Panc1 (cell line): ENCODE data around the gene RABEP1. TPM values are rescaled to one million over a fixed set of nuclear protein-coding genes. Genes with fewer than 3 reads are reported as not detected.

ENCODE experiments used
- ATAC-seq: fragments of 200-7000 bp; cut with Tn5 transposase; 2 replicates; pipeline ENCODE4 v1.9.1; 2020; ENCODE audit warnings: mild to moderate bottlenecking, moderate library complexity
- BruUV-seq: library from RNA; stranded (reverse); fragments of 400-500 nt; replicated peaks from 2 replicates; lab custom pipeline; 2021; lab: Mats Ljungman, UMichigan
- CTCF ChIA-PET: fragments of 300-600 bp; sonication (Branson Sonifier 250); formaldehyde crosslinking; loops from one replicate; lab custom pipeline; 2022; ENCODE audit warnings: antibody characterized with exemption; lab: Charles Lee
- POLR2A ChIA-PET: fragments of 300-600 bp; sonication (Branson Sonifier 250); formaldehyde crosslinking; loops from one replicate; lab custom pipeline; 2022; ENCODE audit warnings: antibody characterized with exemption; lab: Charles Lee
- DNase-seq: peaks from one replicate; pipeline ENCODE4 v3.0.0-alpha.2; 2010; ENCODE audit warnings: low read depth, low spot score
- H3K27ac ChIP-seq: 2 replicates; pipeline ENCODE4 v1.5.1; 2011; ENCODE audit warnings: mild to moderate bottlenecking, low read length, inconsistent platforms
- H3K27me3 ChIP-seq: fragments of 200-500 bp; sonication (Bioruptor generic); 2 replicates; pipeline ENCODE4 v1.6.0; 2014; ENCODE audit warnings: low read length, inconsistent platforms; ENCODE audit not compliant: control insufficient read depth, insufficient read depth
- H3K36me3 ChIP-seq: fragments of 200-500 bp; sonication (Bioruptor generic); 2 replicates; pipeline ENCODE4 v1.5.1; 2014; ENCODE audit warnings: inconsistent platforms, mild to moderate bottlenecking, low read length, moderate library complexity; ENCODE audit not compliant: control insufficient read depth, insufficient read depth
- H3K4me1 ChIP-seq: 2 replicates; pipeline ENCODE4 v1.5.1; 2011; ENCODE audit warnings: inconsistent platforms, mild to moderate bottlenecking, low read length, moderate library complexity; ENCODE audit not compliant: control insufficient read depth, insufficient read depth
- H3K4me3 ChIP-seq, 2 experiments: 2 replicates each; pipeline ENCODE4 v1.5.1; 2011 to 2012; ENCODE audit warnings: low read depth in 2 of 2, low read length in 2 of 2, mild to moderate bottlenecking in 2 of 2, inconsistent platforms in 1 of 2, moderate library complexity in 1 of 2
- H3K9me3 ChIP-seq: fragments of 200-500 bp; sonication (Bioruptor generic); 2 replicates; pipeline ENCODE4 v1.5.1; 2014; ENCODE audit warnings: low read depth, mild to moderate bottlenecking, inconsistent platforms, low read length, moderate library complexity; ENCODE audit not compliant: control insufficient read depth, insufficient read depth
- POLR2AphosphoS5 ChIP-seq: IDR thresholded peaks from 2 replicates; pipeline ENCODE4 v1.6.1; 2012; ENCODE audit warnings: mild to moderate bottlenecking, low read depth, low read length, moderate library complexity
- SIN3A ChIP-seq: IDR thresholded peaks from 2 replicates; pipeline ENCODE4 v1.6.1; 2012; ENCODE audit warnings: low read depth, mild to moderate bottlenecking, low read length, moderate library complexity, borderline replicate concordance; ENCODE audit not compliant: insufficient read depth
- TCF7L2 ChIP-seq: IDR thresholded peaks from 2 replicates; pipeline ENCODE4 v1.6.1; 2011; ENCODE audit warnings: mild to moderate bottlenecking, low read depth, low read length, inconsistent platforms
- in situ Hi-C: cut with HindIII; loops from 2 replicates; pipeline ENCODE4 v1.10.0; 2016; ENCODE audit warnings: low sequenced_read_pairs, low pct_unique_long_range_greater_than_20kb
- intact Hi-C: fragments of 100-400 bp; cut with micrococcal nuclease; formaldehyde crosslinking; loops from one replicate; pipeline ENCODE4 v1.10.0; 2022; ENCODE audit not compliant: unreplicated experiment
- total RNA-seq: library from RNA; stranded (reverse); gene quantifications from one replicate; pipeline ENCODE4 v1.2.1, GENCODE V29; 2021; ENCODE audit not compliant: unreplicated experiment
- TF ChIP-seq, protein P1 (sequence below): fragments of 450-650 bp; IDR thresholded peaks from 2 replicates; pipeline ENCODE4 v1.5.1; 2017; ENCODE audit warnings: mild to moderate bottlenecking
- TF ChIP-seq, protein P2 (sequence below), 2 experiments: IDR thresholded peaks; 2 replicates each; pipeline ENCODE4 v1.6.1; 2011 to 2012; ENCODE audit warnings: low read depth in 2 of 2, control low read depth in 1 of 2, low read length in 1 of 2, mild to moderate bottlenecking in 1 of 2, moderate library complexity in 1 of 2; ENCODE audit not compliant: insufficient read depth in 1 of 2

RABEP1 gene
- total RNA-seq, 1 experiment from 2014 or later: 28.2 TPM

DNA sequence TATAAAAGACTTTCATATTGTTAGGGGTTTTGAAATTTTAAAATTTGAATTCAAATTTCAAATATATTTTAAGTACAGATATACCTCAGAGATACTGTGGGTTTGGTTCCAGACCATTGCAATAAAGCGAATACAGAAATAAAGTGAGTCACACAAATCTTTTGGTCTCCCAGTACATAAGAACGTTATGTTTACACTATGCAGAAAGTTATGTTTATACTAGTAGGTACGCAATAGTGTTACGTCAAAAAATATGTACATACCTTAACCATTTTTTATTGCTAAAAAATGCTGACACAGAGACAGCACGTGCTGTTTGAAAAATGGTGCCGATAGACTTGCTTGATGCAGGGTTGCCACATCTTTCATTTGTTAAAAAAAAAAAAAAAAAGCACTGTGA is 117.7 kb downstream of the RABEP1 start:
- intact Hi-C loops (no loop called here), in situ Hi-C loops (no loop called here)
- Histone ChIP-seq H3K27me3 (no peaks in the 10 kb centered on the region), H3K36me3 (peaks cover 39% of the 10 kb centered on the region), H3K4me3 (no peak overlapping the region), H3K27ac (no peak overlapping the region), H3K4me1 (no peaks in the 10 kb centered on the region), H3K9me3 (no peaks in the 10 kb centered on the region)
- BruUV-seq: no TSS peak
- no peak for ATAC-seq
- no peak for DNase-seq
- TF ChIP-seq, protein P1, sequence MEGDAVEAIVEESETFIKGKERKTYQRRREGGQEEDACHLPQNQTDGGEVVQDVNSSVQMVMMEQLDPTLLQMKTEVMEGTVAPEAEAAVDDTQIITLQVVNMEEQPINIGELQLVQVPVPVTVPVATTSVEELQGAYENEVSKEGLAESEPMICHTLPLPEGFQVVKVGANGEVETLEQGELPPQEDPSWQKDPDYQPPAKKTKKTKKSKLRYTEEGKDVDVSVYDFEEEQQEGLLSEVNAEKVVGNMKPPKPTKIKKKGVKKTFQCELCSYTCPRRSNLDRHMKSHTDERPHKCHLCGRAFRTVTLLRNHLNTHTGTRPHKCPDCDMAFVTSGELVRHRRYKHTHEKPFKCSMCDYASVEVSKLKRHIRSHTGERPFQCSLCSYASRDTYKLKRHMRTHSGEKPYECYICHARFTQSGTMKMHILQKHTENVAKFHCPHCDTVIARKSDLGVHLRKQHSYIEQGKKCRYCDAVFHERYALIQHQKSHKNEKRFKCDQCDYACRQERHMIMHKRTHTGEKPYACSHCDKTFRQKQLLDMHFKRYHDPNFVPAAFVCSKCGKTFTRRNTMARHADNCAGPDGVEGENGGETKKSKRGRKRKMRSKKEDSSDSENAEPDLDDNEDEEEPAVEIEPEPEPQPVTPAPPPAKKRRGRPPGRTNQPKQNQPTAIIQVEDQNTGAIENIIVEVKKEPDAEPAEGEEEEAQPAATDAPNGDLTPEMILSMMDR: no peak
- TF ChIP-seq, protein P2, sequence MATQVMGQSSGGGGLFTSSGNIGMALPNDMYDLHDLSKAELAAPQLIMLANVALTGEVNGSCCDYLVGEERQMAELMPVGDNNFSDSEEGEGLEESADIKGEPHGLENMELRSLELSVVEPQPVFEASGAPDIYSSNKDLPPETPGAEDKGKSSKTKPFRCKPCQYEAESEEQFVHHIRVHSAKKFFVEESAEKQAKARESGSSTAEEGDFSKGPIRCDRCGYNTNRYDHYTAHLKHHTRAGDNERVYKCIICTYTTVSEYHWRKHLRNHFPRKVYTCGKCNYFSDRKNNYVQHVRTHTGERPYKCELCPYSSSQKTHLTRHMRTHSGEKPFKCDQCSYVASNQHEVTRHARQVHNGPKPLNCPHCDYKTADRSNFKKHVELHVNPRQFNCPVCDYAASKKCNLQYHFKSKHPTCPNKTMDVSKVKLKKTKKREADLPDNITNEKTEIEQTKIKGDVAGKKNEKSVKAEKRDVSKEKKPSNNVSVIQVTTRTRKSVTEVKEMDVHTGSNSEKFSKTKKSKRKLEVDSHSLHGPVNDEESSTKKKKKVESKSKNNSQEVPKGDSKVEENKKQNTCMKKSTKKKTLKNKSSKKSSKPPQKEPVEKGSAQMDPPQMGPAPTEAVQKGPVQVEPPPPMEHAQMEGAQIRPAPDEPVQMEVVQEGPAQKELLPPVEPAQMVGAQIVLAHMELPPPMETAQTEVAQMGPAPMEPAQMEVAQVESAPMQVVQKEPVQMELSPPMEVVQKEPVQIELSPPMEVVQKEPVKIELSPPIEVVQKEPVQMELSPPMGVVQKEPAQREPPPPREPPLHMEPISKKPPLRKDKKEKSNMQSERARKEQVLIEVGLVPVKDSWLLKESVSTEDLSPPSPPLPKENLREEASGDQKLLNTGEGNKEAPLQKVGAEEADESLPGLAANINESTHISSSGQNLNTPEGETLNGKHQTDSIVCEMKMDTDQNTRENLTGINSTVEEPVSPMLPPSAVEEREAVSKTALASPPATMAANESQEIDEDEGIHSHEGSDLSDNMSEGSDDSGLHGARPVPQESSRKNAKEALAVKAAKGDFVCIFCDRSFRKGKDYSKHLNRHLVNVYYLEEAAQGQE (IDR thresholded peaks at IDR 0.05; ENCODE audit: insufficient read depth in 1 of 2, low read depth in 2 of 2, low read length in 1 of 2): no peak
- TF ChIP-seq POLR2AphosphoS5 (no peak), SIN3A (no peak), TCF7L2 (no peak)
- CTCF ChIA-PET: no interaction called here
- POLR2A ChIA-PET: no interaction called here

DNA sequence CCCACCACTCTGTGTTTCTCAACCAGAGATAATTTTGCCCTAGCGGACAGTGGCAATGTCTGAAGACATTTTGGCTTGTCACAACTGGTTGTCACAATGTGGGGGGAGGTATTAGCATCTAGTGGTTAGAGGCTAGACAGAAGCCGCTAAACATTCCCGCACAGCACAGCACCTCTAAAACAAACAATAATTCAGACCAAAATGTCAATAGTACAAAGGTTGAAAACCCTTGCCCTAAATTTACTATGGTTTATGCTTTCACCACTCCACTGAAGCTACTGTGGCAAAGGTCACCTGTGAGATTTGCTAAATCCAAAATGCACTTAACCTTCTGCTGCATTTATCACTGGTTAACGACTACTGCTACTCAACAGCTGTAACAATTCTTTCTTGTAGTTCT is 123.3 kb downstream of the RABEP1 start:
- no peaks in the 10 kb centered on the region for H3K27me3 ChIP-seq
- H3K9me3 ChIP-seq: no peaks in the 10 kb centered on the region
- POLR2A ChIA-PET: no interaction called here
- H3K4me3 ChIP-seq: no peak overlapping the region
- H3K27ac ChIP-seq: no peak overlapping the region
- H3K4me1 ChIP-seq: no peaks in the 10 kb centered on the region
- intact Hi-C loops (no loop called here), in situ Hi-C loops (no loop called here)
- ATAC-seq: no peak
- BruUV-seq: no TSS peak
- peaks cover 54% of the 10 kb centered on the region for H3K36me3 ChIP-seq
- TF ChIP-seq TCF7L2 (no peak), POLR2AphosphoS5 (no peak), SIN3A (no peak)
- TF ChIP-seq, protein P2 (IDR thresholded peaks at IDR 0.05; ENCODE audit: insufficient read depth in 1 of 2, low read depth in 2 of 2, low read length in 1 of 2): no peak
- CTCF ChIA-PET: no interaction called here
- no peak for DNase-seq
